Measurements from ENCODE around the gene NPEPL1. TPM values are rescaled to one million over a fixed set of nuclear protein-coding genes. Genes with fewer than 3 reads are reported as not detected.

The NPEPL1 gene
- total and polyA plus RNA-seq, 2 of the 8 experiments (the other 6 are each of a cell fraction or from before 2014, with no cell fraction given): 12.4 to 26.8 TPM

DNA sequence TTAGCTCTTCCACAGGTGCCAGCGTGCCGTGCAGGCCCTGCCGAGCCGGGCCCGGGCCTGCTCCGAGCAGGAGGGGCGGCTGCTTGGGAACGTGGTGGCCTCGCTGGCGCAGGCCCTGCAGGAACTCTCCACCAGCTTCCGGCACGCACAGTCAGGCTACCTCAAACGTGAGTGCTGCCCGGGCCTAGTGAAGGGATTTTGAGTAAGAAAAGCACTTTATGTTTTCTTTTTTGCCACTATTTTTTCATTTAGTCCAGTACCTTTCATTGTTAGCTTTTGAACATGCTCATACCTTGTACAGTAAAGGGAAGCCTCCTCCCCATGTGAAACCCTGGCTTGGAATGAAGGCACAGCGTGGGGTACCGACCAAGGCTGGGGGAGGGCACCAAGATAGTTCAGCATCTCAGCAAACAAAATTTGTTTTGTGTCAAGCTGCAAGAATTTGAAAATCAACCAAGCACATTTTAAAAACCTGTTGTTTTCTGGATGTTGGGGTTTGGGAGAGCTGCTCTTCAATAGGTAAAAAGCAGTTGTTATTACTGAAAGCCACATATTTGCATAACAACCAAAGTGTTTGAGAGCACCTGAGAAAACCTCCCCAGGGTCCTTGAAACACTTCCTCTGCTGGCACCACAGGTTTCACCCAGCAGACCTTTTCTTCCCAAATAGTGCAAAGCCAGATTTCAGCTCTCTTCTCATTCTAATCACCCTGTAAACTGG is 23.2 kb upstream of the NPEPL1 start (continued):
- TF ChIP-seq NRF1 (IDR thresholded peaks at IDR 0.05; ENCODE audit: low read depth, low read length) (no peak), BACH1 (IDR thresholded peaks at IDR 0.05; ENCODE audit: low read length) (no peak), MAFK (IDR thresholded peaks at IDR 0.05; ENCODE audit: low read depth, low read length) (no peak), TAF7 (optimal IDR thresholded peaks at IDR 0.05; ENCODE audit: borderline replicate concordance, low read depth, low read length) (peak; percentile 81), SP4 (IDR thresholded peaks at IDR 0.05; ENCODE audit: low read length) (no peak), EGR1 (IDR thresholded peaks at IDR 0.05; ENCODE audit: borderline replicate concordance, low read depth, low read length) (no peak), TCF12 (IDR thresholded peaks at IDR 0.05; ENCODE audit: low read depth, low read length) (peak; percentile 92), CBX5 (IDR thresholded peaks at IDR 0.05; ENCODE audit: low read depth, low read length) (no peak), SAP30 (IDR thresholded peaks at IDR 0.05; ENCODE audit: insufficient read depth, insufficient replicate concordance, low read length) (peak; percentile 42), CHD1 (IDR thresholded peaks at IDR 0.05; ENCODE audit: low read depth, low read length) (0 out of 2 replicates have a peak, but pooled peaks have one; percentile 17), NANOG (IDR thresholded peaks at IDR 0.05; ENCODE audit: insufficient read depth, low read depth, low read length, poor library complexity, severe bottlenecking) (peak; percentile 81), TAF1 (IDR thresholded peaks at IDR 0.05; ENCODE audit: low read depth, low read length) (peak; percentile 67), KDM1A (IDR thresholded peaks at IDR 0.05; ENCODE audit: borderline replicate concordance, low read length) (no peak), EP300 (IDR thresholded peaks at IDR 0.05; ENCODE audit: borderline replicate concordance in 1 of 2, low read depth in 2 of 2, low read length in 2 of 2) (peak in 1 of 2 experiments; percentile 95; a peak in 1 of 3 replicates), KDM4A (IDR thresholded peaks at IDR 0.05; ENCODE audit: low read depth, low read length, severe bottlenecking) (no peak)
- TF ChIP-seq, protein P1, sequence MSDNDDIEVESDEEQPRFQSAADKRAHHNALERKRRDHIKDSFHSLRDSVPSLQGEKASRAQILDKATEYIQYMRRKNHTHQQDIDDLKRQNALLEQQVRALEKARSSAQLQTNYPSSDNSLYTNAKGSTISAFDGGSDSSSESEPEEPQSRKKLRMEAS (IDR thresholded peaks at IDR 0.05): peak; percentile 86
- TF ChIP-seq, protein P2, sequence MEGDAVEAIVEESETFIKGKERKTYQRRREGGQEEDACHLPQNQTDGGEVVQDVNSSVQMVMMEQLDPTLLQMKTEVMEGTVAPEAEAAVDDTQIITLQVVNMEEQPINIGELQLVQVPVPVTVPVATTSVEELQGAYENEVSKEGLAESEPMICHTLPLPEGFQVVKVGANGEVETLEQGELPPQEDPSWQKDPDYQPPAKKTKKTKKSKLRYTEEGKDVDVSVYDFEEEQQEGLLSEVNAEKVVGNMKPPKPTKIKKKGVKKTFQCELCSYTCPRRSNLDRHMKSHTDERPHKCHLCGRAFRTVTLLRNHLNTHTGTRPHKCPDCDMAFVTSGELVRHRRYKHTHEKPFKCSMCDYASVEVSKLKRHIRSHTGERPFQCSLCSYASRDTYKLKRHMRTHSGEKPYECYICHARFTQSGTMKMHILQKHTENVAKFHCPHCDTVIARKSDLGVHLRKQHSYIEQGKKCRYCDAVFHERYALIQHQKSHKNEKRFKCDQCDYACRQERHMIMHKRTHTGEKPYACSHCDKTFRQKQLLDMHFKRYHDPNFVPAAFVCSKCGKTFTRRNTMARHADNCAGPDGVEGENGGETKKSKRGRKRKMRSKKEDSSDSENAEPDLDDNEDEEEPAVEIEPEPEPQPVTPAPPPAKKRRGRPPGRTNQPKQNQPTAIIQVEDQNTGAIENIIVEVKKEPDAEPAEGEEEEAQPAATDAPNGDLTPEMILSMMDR (IDR thresholded peaks at IDR 0.05; ENCODE audit: control extremely low read depth in 1 of 3, insufficient read depth in 1 of 3, low read depth in 1 of 3, low read length in 3 of 3): no peak

Measured in H1 (cell line).